GM11168 (cell line): Measurements from ENCODE around the gene RHBDL1.

Experiments
- in situ Hi-C: fragments of 300-500 bp; cut with MboI; formaldehyde crosslinking; loops from one replicate; pipeline ENCODE4 v1.12.0; 2022; ENCODE audit warnings: low sequenced_read_pairs; ENCODE audit not compliant: unreplicated experiment

RHBDL1 gene

GRCh38 chr16:672371-672770, 3.1 kb upstream of the RHBDL1 start:
- in situ Hi-C loops = no loop called here

- in situ Hi-C loops = no loop called here
These were observed 2.6 kb upstream of the RHBDL1 start for GRCh38 chr16:672851-673250.

- in situ Hi-C loops = no loop called here
These were observed 2.0 kb upstream of the RHBDL1 start for GRCh38 chr16:673399-673991.

- in situ Hi-C loops = no loop called here
These were observed 1.1 kb upstream of the RHBDL1 start for GRCh38 chr16:674214-674881.

GRCh38 chr16:675884-676564, 553 bp downstream of the RHBDL1 start:
- in situ Hi-C loops = no loop called here

- in situ Hi-C loops = no loop called here
These were observed 1.1 kb downstream of the RHBDL1 start for GRCh38 chr16:676565-676902.

GRCh38 chr16:676913-677312, 1.4 kb downstream of the RHBDL1 start:
- in situ Hi-C loops = no loop called here

GRCh38 chr16:677316-678190, 2.1 kb downstream of the RHBDL1 start:
- in situ Hi-C loops = no loop called here

- in situ Hi-C loops = no loop called here
These were observed 2.9 kb downstream of the RHBDL1 start for GRCh38 chr16:678209-678857.

- in situ Hi-C loops = no loop called here
These were observed 3.7 kb downstream of the RHBDL1 start for GRCh38 chr16:678858-679813.

GRCh38 chr16:679814-680624, 4.5 kb downstream of the RHBDL1 start, which contains the start of gene STUB1:
TSS of gene STUB1 (plus strand) at chr16:680410. CDS start at chr16:680526, 116 bp downstream.
- in situ Hi-C loops = no loop called here

GRCh38 chr16:680625-680945, 5.1 kb downstream of the RHBDL1 start:
- in situ Hi-C loops = no loop called here

- in situ Hi-C loops = no loop called here
These were observed 5.7 kb downstream of the RHBDL1 start for GRCh38 chr16:680967-681745.

GRCh38 chr16:681746-682427, 6.4 kb downstream of the RHBDL1 start:
- in situ Hi-C loops = no loop called here

- in situ Hi-C loops = no loop called here
These were observed 7.3 kb downstream of the RHBDL1 start for GRCh38 chr16:682493-683395.

GRCh38 chr16:683396-684070, 8.1 kb downstream of the RHBDL1 start:
- in situ Hi-C loops = no loop called here
